ENCODE data around the gene TRABD2B.

Gene TRABD2B

GRCh38 chr1:47991187-47991586, 6.0 kb downstream of the TRABD2B start:
- DNase-seq, result no peak

GRCh38 chr1:47990286-47990685, 6.9 kb downstream of the TRABD2B start:
- DNase-seq, result no peak

GRCh38 chr1:47987601-47988000, 9.6 kb downstream of the TRABD2B start:
- DNase-seq, result no peak

GRCh38 chr1:47986761-47987200, 10.4 kb downstream of the TRABD2B start:
- no peak for DNase-seq

- no peak for DNase-seq
Observed at GRCh38 chr1:47985018-47985417, 12.2 kb downstream of the TRABD2B start.

GRCh38 chr1:47984175-47984789, 12.9 kb downstream of the TRABD2B start:
- DNase-seq, result no peak

GRCh38 chr1:47983691-47984090, 13.5 kb downstream of the TRABD2B start:
- DNase-seq, result no peak

GRCh38 chr1:47981667-47982350, 15.4 kb downstream of the TRABD2B start:
- no peak for DNase-seq

- no peak for DNase-seq
Observed at GRCh38 chr1:47980501-47980900, 16.7 kb downstream of the TRABD2B start.

- DNase-seq, result no peak
Observed at GRCh38 chr1:47979724-47980123, 17.5 kb downstream of the TRABD2B start.

- DNase-seq, result no peak
Observed at GRCh38 chr1:47978486-47978885, 18.7 kb downstream of the TRABD2B start.

- no peak for DNase-seq
Observed at GRCh38 chr1:47976728-47977127, 20.5 kb downstream of the TRABD2B start.

GRCh38 chr1:47976267-47976666, 20.9 kb downstream of the TRABD2B start:
- DNase-seq, result no peak

- DNase-seq, result no peak
Observed at GRCh38 chr1:47975302-47975921, 21.8 kb downstream of the TRABD2B start.

GRCh38 chr1:47972864-47973432, 24.2 kb downstream of the TRABD2B start:
- no peak for DNase-seq

- no peak for DNase-seq
Observed at GRCh38 chr1:47971385-47972160, 25.6 kb downstream of the TRABD2B start.

- DNase-seq, result no peak
Observed at GRCh38 chr1:47970882-47971281, 26.3 kb downstream of the TRABD2B start.

GRCh38 chr1:47969478-47969877, 27.7 kb downstream of the TRABD2B start:
- DNase-seq, result no peak

GRCh38 chr1:47968556-47968888, 28.7 kb downstream of the TRABD2B start:
- no peak for DNase-seq

- no peak for DNase-seq
Observed at GRCh38 chr1:47967864-47968555, 29.2 kb downstream of the TRABD2B start.

GRCh38 chr1:47965816-47966215, 31.4 kb downstream of the TRABD2B start:
- DNase-seq, result no peak

- DNase-seq, result no peak
Observed at GRCh38 chr1:47964636-47965035, 32.5 kb downstream of the TRABD2B start.

Data from stimulated activated CD4-positive, alpha-beta T cell treated with anti-CD3 and anti-CD28 coated beads, Interleukin-1b, Interleukin-23, amount 100 ng/mL, for 48 hours (primary cell).